HG03060 (cell line): ENCODE data around the gene DMAP1.

Experiments used
- ATAC-seq: cut with Tn5 transposase; IDR thresholded peaks from one replicate; pipeline ENCODE4 v1.9.1; 2021; ENCODE audit warnings: low read depth, moderate number of reproducible peaks; ENCODE audit not compliant: unreplicated experiment

The DMAP1 gene

DNA sequence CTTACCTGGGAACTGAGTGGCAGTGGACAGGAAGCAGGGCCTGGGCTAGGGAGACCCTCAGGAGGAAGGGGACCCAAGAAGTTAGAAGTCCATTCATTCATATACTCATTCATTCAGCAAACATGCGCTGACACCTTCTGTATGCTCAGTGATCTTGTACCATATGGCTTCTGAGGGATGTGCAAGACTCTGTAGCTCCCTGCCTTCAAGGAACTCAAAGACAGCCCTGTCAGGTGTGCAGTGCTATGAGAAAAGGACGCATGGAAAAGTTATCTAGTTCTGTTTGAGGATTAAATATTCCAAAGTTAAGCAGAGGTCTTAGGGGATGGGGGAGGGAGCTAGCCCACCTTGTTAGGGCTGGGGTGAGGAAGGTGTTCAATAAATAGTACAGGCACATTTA lies 12.5 kb downstream of the DMAP1 start:
- no peak for ATAC-seq

DNA sequence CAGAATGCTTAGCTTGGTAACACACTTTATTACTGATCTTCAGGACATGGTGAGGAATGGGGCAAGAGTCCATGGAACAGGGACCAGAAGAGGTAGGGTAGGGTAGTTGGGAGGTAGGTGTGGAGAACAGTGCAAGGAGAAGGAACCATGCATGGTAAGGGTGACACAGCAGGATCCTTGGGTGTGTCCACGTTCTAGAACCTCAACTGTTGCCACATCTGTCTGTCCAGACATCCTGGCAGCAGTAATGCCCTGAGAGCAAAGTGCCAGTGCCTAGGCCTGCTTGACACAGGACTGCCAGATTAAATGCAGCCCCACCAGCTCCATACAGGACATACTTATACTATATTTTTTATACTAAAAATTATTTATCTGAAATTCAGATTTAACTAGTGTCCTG lies 13.9 kb downstream of the DMAP1 start:
- no peak for ATAC-seq

- no peak for ATAC-seq
Measured at GRCh38 chr1:44228218-44228617, 14.9 kb downstream of the DMAP1 start.

DNA sequence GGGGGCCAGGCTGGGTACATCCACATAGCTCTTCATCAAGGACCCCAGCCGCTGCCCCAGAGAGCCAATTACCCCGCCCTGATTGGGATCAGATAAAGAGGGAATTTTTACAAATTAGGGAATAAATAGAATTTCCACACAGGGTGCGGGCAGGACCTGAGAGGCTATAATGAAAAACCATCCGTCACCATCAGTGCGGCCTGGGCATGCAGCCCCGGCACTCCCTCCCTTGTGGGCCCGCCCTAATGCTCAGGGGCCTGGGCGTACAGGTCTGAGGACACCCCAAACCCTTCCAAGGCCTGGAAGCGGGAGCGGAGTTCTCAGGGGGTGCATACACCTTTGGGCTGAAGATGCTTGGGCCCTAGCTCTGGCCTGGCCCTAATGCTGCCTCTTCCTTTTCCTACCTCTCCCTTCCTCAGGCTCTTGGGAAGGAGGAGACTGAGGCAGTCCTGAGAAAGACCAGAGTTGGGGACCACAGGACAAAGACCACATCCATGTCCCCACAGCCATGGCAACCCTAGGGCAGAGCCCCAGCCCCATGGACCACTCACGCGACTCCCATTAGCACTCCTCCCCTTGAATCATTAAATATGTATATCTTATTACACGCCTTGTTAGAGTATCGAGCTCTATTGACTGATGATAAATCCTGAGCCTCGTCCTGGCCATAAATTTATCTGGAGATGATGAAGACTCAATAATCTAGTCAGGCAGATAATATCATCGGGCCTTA lies 16.3 kb downstream of the DMAP1 start:
- ATAC-seq, result no peak

DNA sequence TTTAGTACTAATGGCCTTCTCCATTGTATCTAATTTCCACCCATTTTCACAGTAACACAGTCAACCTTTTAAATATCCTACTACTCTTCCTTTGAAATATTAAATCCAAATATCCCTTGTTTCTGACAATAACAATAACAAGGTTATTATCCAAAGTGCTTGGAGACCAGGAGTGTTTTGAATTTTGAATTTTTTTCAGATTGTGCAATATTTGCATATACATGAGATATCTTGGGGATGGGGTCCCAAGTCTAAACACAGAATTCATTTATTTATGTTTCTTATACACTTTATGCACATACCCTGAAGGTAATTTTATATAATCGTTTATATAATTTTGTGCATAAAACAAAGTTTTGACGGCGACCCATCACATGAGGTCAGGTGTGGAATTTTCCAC lies 17.5 kb downstream of the DMAP1 start:
- ATAC-seq, result no peak

GRCh38 chr1:44233593-44233992 lies 20.3 kb downstream of the DMAP1 start:
- ATAC-seq, result no peak

- ATAC-seq, result no peak
Measured at GRCh38 chr1:44235808-44236207, 22.5 kb downstream of the DMAP1 start.

- ATAC-seq, result no peak
Measured at GRCh38 chr1:44236490-44237272, 23.4 kb downstream of the DMAP1 start.

GRCh38 chr1:44237721-44238457 lies 24.6 kb downstream of the DMAP1 start:
- ATAC-seq, result no peak

DNA sequence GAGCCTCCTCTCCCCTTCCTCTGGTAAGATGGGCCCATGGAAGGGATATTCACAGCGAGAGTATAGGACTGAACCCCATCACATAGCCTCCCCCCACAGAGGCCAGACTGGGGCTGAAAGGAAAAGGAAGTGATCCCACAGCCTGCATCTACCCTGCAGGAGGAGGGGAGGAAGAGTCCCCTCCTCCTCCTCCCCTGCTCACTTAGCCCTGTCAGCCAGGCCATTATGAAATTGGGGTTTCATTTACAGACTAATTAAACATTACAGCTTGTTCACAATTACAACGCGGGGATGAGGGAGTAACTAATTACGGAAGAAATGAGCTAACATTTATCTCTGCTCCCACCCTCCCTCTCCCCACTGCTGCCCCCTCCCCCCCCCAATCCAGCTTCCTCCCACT lies 25.4 kb downstream of the DMAP1 start:
- ATAC-seq, result no peak

- ATAC-seq, result no peak
Measured at GRCh38 chr1:44239331-44239960, 26.2 kb downstream of the DMAP1 start.

GRCh38 chr1:44239961-44240371 lies 26.7 kb downstream of the DMAP1 start:
- ATAC-seq, result no peak

- ATAC-seq, result no peak
Measured at GRCh38 chr1:44240802-44241671, 27.8 kb downstream of the DMAP1 start.

- ATAC-seq, result no peak
Measured at GRCh38 chr1:44242746-44243145, 29.5 kb downstream of the DMAP1 start.

DNA sequence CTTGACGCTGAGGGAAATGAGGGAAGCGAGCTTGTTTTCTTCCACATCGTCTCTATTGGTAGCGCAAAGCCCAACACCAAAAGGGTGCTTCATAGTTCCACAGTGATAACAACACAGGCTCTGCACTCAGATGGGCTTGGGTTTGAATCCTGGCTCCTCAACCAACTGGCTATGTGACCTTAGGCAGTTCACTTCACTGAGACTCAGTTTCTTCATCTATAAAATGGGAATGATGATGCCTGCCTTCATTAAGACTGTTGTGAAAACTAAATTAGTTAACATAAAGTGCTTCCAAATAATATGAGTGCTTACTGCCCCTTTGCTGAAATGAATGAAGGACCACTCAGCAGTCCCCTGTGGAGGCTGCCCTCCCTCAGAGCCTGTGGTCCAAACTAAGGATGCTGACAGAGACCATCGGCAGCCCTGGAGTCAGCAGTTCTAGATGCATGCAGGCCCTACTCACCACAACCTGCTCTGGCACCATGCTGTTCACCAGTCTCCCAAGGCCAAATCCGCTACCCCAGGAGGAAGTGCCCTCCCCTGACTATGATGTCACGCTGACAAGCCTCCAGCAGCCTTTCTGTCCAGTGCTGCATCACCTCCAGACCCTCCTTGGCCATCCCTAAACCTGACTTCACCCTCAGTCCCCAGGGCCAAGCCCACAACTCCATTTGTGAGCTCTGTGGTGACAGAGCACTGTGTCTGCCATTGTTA lies 30.7 kb downstream of the DMAP1 start:
- no peak for ATAC-seq

- no peak for ATAC-seq
Measured at GRCh38 chr1:44244986-44245385, 31.7 kb downstream of the DMAP1 start.

DNA sequence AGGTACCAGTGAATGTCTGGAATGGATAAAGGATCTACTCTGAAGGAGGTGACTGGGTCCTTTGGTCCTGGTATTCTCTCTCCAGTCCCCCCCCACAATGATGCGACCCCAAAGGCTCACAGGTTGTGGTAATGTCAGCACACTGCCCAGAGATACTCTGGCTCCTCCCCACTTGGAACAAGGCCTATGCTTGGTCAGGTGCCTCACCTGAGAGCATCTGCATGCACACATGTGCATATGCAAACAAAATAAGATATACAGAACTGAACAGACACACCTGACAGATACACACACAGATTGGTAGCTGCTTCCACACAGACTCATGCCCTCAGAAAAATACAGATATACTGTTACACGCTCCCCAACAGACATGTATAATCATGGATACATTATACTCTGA lies 33.5 kb downstream of the DMAP1 start:
- no peak for ATAC-seq

- no peak for ATAC-seq
Measured at GRCh38 chr1:44249543-44249942, 36.3 kb downstream of the DMAP1 start.

DNA sequence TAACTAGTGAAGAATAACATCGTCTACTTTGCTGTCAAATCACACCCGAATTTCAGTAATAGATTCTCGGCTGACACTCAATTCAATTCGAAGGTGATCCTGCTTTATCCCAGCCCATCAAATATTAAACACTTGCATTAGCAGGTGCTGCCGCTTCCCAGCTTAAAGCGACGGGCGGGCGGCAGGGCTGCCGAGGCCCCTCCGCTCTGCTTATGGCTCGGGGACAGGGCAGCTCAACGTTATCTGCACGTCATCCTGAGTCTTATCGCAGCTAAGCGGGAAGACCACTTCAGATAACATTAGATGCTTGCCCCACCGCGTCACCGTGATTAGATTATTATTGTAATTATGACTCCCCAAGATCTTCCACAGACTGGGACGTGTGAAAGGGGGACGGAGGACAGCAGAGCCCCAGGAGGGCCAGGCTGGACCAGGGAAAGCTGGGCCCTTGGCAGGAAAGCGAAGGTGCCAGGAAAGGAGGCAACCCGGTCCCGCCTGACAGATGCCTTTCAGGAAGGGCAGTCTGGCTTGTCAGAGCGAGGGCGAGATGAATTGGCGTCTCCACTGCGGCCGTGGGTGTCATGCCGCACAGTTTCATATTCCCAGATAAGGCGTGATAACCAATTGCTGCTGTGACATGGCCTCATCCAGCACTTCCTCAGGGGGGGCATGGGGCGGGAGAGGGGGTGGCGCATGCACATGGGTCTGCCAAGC lies 37.0 kb downstream of the DMAP1 start:
- ATAC-seq, result no peak
